ENCODE data around the gene CLCF1. TPM values are rescaled to one million over a fixed set of nuclear protein-coding genes. Genes with fewer than 3 reads are reported as not detected.

The CLCF1 gene
- total RNA-seq, 6 donors from 2014 or later, result 3.7 to 29.5 (median 6.0) TPM

- peak overlapping the region; percentile 71 to 86 (median 80) for H3K4me3 ChIP-seq
- no peaks in the 10 kb centered on the region for H3K36me3 ChIP-seq
- TF ChIP-seq EP300 (IDR thresholded peaks at IDR 0.05) (no peak), POLR2AphosphoS5 (IDR thresholded peaks at IDR 0.05) (no peak), CTCF (IDR thresholded peaks at IDR 0.05) (no peak)
- DNase-seq (peak in 1 of 2 donors; percentile 53), ATAC-seq (ENCODE audit: low FRiP score in 2 of 2) (no peak)
- peaks cover 50 to 79% (median 57%) of the 10 kb centered on the region in 4 donors for H3K4me1 ChIP-seq
- no peaks in the 10 kb centered on the region for H3K27me3 ChIP-seq
- WGBS, 2 donors, result 9 to 10% methylated on average over 13 to 16 of the region's 16 CpGs
- peak overlapping the region; percentile 88 to 99 (median 96) for H3K27ac ChIP-seq
- H3K9me3 ChIP-seq, result no peaks in the 10 kb centered on the region
Observed at GRCh38 chr11:67371911-67372320, 1.5 kb downstream of the CLCF1 start.

- Histone ChIP-seq H3K27ac (peak overlapping the region; percentile 69 to 98 (median 90)), H3K36me3 (no peaks in the 10 kb centered on the region), H3K4me3 (peak overlapping the region in 2 of 4 donors; percentile 77 to 86), H3K4me1 (peaks cover 56 to 85% (median 62%) of the 10 kb centered on the region in 4 donors), H3K27me3 (no peaks in the 10 kb centered on the region), H3K9me3 (no peaks in the 10 kb centered on the region)
- TF ChIP-seq EP300 (IDR thresholded peaks at IDR 0.05), result no peak
- TF ChIP-seq CTCF (IDR thresholded peaks at IDR 0.05), result peak; percentile 33 to 74 (median 56)
- DNase-seq, result peak in 1 of 2 donors; percentile 54
- peak; percentile 15 to 35 for ATAC-seq (ENCODE audit: low FRiP score in 2 of 2)
- WGBS, 2 donors, result 24 to 45% methylated on average over 8 of the region's 8 CpGs
Observed at GRCh38 chr11:67371189-67371910, 2.0 kb downstream of the CLCF1 start.

- peak overlapping the region in 1 of 4 donors; percentile 10 for H3K4me3 ChIP-seq
Observed at GRCh38 chr11:67370351-67371076, 2.9 kb downstream of the CLCF1 start.

GRCh38 chr11:67369801-67370284, 3.6 kb downstream of the CLCF1 start:
- peak overlapping the region; percentile 24 to 98 (median 78) for H3K27ac ChIP-seq
- H3K36me3 ChIP-seq, result peaks cover 0 to 6% (median 2%) of the 10 kb centered on the region in 4 donors
- TF ChIP-seq POLR2AphosphoS5 (IDR thresholded peaks at IDR 0.05), result no peak
- TF ChIP-seq POLR2A (IDR thresholded peaks at IDR 0.05), result no peak
- TF ChIP-seq EP300 (IDR thresholded peaks at IDR 0.05), result no peak
- TF ChIP-seq CTCF (IDR thresholded peaks at IDR 0.05), result no peak
- H3K9me3 ChIP-seq, result no peaks in the 10 kb centered on the region
- no peak overlapping the region for H3K4me3 ChIP-seq
- no peak for DNase-seq
- 40 to 49% methylated on average over 11 to 12 of the region's 12 CpGs for WGBS, 2 donors
- no peak for ATAC-seq (ENCODE audit: low FRiP score in 2 of 2)
- H3K4me1 ChIP-seq, result peaks cover 62 to 91% (median 69%) of the 10 kb centered on the region in 4 donors
- no peaks in the 10 kb centered on the region for H3K27me3 ChIP-seq

More at GRCh38 chr11:67370351-67371076, 2.9 kb downstream of the CLCF1 start:
- no peaks in the 10 kb centered on the region for H3K27me3 ChIP-seq
- H3K36me3 ChIP-seq, result no peaks in the 10 kb centered on the region
- H3K27ac ChIP-seq, result peak overlapping the region; percentile 24 to 98 (median 78)
- DNase-seq (no peak), ATAC-seq (ENCODE audit: low FRiP score in 2 of 2) (no peak)
- no peaks in the 10 kb centered on the region for H3K9me3 ChIP-seq
- TF ChIP-seq POLR2A (IDR thresholded peaks at IDR 0.05) (no peak), EP300 (IDR thresholded peaks at IDR 0.05) (peak in 1 of 4 donors; percentile 35)
- peaks cover 63 to 93% (median 70%) of the 10 kb centered on the region in 4 donors for H3K4me1 ChIP-seq
- 43 to 55% methylated on average over 12 to 14 of the region's 14 CpGs for WGBS, 2 donors

- DNase-seq, result no peak
- Histone ChIP-seq H3K4me3 (no peak overlapping the region), H3K4me1 (peaks cover 57 to 85% (median 64%) of the 10 kb centered on the region in 4 donors), H3K9me3 (no peaks in the 10 kb centered on the region), H3K36me3 (peaks cover 0 to 12% (median 2%) of the 10 kb centered on the region in 4 donors), H3K27me3 (no peaks in the 10 kb centered on the region), H3K27ac (peak overlapping the region in 3 of 4 donors; percentile 24 to 98 (median 69))
- ATAC-seq (ENCODE audit: low FRiP score in 2 of 2), result no peak
- 80 to 82% methylated on average over 8 of the region's 8 CpGs for WGBS, 2 donors
- TF ChIP-seq CTCF (IDR thresholded peaks at IDR 0.05), result no peak
Observed at GRCh38 chr11:67369275-67369674, 4.1 kb downstream of the CLCF1 start.

Data from upper lobe of left lung (tissue), 6 donors.